DMS53 (cell line): ENCODE data around the gene RNF152.

Experiments used
- DNase-seq: peaks from one replicate; lab custom pipeline; 2025; lab: John Stamatoyannopoulos, UW

The RNF152 gene, protein sequence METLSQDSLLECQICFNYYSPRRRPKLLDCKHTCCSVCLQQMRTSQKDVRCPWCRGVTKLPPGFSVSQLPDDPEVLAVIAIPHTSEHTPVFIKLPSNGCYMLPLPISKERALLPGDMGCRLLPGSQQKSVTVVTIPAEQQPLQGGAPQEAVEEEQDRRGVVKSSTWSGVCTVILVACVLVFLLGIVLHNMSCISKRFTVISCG

DNA sequence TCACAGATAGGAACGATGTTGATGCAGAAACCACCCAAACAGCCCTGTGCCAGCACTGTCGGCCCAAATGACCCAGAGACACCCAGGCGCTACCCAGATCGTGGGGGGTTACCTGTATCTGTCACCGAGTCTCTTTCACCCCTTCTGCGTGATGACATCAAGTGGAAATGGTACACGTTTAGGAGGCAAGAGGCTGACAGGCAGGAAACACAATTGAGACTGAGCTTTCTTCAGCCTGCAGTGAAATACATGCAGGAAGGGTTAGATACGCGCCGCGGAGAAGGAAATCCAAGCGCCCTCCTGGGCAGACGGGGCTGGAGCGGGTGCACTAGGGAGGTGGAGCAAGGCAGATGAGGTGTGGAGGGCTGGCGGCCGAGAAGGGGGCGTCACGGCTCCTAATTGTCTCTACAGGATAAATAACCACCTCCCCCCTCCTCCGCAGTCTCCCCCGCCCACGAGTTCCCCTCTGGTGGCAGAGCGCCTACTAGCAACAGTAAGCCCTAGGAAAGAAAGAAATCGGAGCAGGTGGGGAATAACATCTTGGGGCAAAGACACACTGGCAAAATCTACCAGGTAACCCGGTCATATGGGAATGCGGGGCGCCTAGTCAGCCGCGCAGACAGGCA lies at the start of gene RNF152:
Gene RNF152, minus strand, starts transcription at position 325 of the 626 bp plus-strand sequence. CDS start 76,544 bp downstream, outside the sequence.
- DNase-seq: peak; percentile 70

DNA sequence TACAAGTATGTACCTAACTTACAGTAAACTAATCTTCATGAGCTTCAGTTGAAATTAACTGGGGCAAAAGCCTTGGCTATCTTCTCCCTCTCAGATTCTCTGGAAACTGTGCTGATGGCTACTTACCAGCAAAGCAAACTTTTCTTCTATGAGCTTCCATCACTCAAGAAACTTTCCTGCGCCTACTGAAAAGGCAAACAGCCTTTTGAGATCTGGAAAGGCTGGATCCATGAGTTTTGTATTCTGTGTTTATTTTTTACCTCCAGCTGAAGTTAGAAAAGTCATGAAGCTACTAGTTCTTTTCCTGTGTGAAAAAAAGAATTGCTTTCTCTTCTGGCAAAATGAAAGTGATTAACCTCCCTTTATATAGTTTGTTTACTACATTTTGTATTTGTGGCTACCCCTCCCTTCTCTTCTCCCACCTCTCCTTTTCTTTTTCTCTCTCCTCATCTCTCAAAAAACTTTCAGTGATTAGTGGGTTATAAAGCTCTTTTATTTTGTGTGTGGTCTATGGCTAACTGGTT lies 49.2 kb upstream of the RNF152 start:
- no peak for DNase-seq

DNA sequence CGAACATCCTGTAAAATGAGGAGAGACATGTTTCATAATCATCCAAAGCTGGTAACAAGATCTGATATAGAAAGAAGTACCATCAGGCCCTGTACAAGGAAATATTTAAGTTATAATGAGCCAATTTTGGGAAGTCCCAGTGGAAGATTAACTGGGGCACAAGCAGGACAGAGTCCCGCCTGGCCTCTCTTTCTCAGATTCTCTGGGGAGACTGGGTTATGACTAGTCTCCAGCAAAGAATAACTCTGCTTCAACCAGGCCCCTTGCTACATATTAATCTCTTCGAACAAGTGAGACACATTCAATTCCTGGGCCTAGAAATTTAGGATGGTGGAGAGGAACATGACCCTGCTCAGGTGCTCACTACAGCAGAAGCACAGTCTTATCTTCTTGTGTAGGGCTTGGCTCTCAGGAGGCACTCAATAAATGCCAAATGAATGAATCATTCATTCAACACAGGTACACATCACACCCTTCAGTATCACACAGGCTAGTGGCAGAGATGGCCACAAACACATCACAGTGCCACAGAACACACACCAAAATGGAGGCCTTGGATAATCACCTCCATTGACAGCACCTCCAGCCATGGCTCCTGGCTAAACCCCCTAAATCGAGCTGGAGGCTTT lies 46.4 kb upstream of the RNF152 start:
- peak; percentile 35 for DNase-seq

DNA sequence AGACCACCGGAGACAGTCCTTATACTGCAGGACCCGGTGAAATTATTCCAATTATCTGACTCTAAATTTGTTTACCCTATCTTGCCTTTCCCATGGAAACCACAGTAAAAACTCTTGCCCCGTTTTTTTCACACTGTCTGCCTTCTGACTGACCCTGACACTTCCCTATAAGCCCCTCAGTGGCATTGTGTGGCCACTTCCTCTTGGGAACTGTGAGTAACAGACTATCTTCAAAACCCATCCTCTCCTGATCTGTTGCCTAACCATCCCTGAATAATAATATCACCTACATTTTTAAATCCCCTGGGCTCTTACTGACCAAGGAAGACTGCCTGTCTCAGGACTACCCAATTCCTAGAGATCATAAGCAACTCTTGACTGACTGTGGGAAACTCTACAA lies 42.6 kb upstream of the RNF152 start:
- DNase-seq: no peak

DNA sequence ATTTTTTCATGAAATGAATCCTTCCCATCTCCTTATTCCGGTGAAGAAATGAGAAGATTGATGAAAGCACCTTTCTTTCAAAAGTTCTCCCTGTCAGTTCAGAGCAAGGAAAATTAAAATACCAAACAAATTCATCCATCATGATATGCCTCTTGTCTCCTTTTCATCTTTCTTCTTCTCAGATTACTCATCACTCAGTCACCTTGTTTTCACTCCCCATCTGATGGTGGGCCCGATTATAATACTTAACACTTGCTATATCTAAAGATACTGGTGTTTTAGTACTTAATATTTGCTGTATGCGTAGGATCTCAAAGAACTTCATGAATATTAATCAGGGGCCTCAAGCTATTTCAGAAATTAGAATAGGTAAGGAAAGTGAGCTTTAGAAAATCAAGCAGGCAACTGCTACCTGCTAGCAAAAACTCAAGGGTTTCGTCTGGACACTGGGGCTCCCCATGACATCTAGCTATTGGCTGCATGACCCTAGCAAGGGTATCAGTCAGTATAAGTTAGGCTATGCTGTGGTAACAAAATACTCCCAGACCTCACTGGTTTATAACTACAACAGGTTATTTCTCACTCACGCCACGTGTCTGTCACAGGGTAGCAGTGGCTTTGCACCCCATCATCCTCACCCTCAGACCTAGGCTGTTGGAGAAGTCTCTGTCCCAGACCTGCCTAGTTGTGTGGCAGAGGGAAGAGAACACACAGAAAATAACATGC lies 39.0 kb upstream of the RNF152 start:
- DNase-seq: no peak

DNA sequence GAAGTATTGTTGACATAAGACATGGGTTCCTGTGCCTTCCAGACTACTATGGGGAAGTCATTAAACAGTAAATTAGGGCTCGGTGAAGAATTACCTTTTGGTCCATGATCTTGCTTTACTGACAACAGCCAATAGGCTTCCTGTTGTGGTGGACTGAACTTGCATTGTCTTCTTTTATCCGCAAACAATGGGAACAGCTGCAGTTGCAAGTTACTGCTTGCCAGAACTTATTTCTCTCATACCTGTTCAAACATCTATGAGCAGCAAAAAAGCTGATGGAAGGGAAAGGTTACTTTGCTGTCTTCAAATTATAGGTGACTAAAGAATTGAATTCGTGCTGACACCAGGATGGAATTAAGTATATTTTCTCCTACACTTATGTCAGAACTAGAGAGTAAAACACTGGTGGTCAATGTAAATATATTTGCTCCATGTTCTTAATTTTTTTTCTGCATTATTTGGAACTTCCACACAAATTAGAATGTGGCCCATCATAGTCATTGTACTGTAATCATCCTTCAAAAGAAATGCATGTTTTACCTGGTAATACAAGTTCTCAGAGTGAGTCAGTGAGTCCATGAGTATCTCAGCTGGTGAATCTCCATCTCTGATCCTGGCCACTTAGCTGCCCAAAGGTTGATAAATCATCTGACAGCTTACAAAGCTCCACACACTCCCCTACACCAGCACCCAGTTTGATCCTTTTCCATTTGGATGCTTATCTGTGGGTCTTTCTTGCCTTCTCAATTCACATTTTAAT lies 37.3 kb upstream of the RNF152 start:
- DNase-seq: peak; percentile 31

DNA sequence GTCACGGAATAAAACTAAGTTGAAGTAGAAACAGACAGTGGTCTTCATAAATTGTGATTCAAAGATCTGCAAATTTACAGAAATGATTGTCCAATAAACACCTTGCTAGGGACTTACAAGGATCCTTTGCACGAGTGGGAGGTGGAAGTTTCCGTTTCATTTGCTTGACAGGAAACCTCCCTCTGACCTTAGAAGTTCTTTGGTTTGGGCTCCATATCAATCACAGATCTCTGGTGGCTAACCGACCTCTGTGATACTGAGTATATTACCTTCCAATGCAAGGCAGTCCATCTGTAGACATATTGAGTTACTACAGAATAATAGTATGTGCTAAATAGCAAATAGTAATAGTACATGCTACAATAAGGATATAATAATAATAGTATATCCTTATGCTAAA lies 33.7 kb upstream of the RNF152 start:
- no peak for DNase-seq

DNA sequence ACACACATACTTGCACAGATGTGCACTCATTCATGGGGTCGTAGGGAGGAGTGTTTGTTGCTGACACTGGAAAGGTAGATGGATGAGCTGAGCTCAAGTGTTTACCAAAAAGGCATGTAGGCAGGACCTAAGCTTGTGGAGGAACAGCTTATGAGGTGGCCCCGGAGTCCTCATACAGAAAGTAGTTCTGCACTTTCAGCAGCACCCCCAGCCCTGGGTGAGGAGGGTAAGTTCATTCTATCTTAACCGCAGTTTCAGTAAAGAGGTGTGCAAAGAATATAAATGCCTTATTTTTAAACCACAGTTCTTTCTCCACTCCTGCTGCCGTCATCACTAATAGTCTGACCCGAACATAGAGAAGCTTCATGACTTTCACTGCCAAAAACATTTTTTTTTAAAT lies 31.7 kb upstream of the RNF152 start:
- no peak for DNase-seq

DNA sequence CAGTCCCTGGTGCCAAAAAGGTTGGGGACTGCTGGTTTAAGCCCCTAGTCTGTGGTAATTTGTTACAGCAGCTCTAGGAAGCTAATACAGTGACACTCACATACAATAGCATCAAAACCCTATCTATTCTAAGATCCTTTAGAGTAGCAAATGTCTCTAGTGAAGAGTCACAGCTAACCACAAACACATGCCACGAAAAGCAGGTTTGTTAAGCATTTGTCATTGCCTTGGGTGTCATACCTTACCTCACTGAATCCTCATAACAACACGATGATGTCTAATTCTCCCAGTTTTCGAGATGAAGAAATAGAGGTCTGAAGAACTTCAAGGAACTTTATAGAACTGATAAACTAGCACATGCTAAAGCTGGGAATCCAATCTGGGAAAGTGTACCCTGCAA lies 29.6 kb upstream of the RNF152 start:
- no peak for DNase-seq

DNA sequence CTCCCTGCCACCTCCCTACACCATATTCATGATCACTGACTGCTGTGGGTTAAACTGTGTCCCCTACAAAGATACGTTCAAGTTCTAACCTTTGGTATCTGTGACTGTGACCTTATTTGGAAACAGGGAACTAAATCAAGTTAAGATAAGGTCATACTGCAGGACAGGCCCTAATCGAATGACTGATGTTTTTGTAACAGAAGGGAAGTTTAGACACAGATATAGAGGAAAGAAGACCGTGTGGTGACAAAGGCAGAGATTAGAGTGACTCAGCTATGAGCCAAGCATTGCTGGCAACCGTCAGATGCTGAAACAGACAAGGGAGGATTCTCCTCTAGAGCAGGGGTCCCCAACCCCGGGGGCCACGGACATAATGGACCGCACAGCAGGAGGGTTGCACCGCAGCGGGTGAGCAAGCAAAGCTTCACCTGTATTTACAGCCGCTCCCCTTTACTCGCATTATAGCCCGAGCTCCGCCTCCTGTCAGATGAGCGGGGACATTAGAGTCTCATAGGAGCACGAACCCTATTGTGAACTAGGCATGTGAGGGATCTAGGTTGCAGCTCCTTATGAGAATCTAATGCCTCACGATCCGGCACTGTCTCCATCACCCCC lies 28.9 kb upstream of the RNF152 start:
- DNase-seq: no peak

DNA sequence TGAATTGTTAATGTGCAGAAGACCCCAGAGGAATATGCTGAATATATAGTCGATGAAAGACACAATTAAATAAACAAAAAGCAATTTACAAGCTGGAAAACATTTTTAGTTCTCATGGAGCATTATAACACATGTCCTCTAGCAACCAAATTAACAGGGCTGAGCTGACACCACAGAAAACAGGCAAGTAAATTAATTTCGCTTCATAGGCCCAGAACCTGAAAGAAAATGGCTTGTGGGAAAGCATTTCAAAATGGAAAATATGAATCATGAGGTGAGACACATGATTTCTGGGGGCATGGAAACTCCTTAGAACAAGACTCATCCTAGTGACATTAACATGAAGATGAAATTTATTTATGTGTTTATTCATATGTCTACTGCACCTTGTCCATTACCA lies 25.0 kb upstream of the RNF152 start:
- DNase-seq: no peak

DNA sequence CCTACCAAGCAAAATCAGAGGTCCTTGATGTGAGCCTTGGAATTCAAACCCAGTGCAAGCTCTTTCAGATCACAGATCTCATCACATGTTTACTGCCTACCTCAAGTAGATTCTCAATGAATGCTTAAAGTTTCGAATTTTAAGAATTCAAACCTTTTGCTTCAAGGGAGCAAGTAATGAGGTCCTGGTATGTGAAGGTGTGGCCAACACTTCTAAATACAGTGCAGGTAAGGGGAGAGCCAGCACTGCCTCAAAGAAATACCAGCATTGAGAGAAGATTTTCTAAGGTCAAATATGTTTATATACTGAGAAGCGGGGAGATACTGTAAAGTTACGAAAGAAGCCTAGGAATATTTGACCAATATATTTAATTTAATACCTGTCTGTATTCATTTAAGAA lies 19.7 kb upstream of the RNF152 start:
- no peak for DNase-seq

DNA sequence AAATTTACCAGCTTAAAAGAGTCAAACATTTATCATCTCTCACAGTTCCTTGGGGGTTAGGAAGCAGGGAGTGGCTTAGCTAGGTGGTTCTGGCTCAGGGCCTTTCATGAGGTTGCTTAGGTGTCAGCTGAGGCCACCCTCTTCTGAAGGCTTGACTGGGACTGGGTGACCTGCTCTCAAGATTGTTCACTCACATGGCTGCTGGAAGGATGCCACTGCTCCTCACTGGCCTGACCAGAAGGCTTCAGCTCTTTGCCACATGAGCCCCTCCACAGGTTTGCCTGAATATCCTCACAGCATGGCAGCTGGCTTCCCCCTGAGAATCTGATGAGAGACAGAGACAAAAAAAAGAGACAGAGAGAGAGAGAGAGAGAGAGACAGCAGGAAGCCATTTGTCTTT lies 17.3 kb upstream of the RNF152 start:
- no peak for DNase-seq

DNA sequence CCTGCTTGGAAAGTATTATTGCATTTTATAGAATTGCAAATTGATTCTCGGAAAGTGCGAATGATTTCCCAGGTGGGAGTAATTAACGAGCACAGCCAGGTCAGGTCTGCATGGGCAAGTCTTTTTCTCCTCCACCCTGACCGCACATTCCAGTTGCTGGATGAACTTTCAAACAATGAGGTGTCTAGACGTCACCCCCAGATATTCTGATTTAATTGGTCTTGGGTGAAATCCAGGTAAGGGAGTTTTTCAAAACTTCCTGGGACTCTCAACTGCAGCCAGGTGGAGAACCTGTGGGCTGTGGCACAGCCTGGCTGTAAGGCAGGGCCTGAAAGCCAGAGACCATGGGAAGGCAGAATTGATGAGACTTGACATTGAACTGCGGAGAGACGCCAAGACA lies 15.9 kb upstream of the RNF152 start:
- DNase-seq: no peak

DNA sequence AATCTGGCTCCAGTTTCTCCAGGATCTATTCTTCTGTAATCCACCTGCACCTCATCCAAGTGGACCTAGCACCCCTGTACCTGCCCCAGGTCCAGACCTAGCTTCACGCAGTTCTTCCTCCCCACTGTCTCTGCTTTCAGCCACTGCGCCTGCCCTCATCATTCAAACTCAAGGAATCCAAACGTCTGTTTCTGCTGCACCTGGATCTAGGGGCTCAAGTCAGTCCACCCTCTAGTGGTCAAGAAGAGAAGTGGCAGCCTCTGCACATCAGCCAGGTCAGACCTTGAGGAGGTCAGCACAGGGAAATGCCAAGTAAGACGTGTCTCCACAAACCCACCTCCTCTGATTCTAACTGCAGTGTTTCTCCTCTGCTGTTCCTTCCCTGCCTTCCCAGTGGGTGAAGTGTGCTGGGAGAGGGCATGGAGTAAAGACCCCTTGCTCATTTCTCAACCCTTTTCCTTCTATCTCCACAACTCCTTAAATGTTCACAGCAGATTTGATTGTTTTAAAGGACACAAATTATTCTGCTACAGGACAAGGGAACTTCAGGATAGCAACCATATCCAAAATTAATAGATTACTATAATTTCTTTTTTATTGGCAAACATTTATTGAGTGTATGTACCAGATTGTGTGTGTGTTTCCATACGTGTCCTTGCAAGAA lies 8.6 kb upstream of the RNF152 start:
- DNase-seq: peak; percentile 88

DNA sequence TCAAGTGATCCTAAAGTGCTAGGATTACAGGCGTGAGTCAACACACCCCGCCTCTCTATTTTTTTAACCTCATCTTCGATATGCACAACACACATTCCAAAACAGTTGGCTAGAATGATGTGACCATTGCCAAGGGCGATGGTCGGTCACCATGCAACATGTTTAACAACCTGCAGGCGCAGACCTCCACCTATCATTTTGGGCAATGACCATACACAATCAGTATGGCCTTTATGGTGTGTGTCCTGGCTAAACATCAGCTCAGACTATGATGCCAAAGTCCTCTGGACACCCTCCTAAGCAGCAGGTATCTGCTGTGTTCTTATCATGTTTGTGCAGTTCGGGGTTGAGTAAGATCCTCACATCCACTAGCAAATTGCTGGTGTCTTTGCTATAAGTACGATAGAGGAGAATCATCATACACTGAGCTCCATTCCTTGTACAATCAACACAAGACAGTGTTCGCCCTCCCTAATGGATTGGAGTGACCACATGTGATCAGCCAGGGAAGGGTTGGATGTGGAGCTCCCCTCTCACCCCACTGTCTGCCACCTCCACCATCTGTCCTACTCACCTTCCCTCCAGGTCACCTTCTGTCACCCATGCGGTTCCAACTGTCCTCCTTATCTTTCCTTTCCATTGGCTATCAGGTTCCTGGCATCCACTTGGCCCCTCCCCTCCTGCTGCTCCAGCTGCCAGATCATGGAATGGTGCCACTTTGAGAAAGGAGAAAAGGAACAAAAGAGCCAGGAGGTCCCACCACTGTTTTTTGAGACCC lies 7.9 kb upstream of the RNF152 start:
- DNase-seq: peak; percentile 34

DNA sequence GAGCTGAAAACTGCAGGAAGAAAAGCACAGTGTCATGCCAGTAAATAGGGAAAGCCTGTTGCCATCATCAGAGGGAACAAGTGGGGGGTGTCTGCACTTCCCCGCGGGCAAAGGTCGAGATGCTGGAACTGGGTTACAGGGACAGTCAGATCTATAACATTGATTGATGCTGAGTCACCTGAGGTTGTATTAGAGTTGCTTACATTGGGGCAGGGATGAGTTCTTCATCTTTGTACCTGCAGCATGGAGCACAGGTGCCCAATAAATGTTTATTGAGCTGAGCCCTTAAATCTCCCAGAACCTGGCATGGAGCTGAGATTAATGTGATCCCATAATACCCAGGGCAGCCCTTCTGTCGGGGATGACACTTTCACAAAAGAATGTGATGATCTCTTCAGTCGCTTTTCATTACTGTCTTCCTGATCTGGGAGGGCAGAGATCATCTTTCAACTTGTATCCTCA lies 5.9 kb upstream of the RNF152 start:
- DNase-seq: peak; percentile 74

DNA sequence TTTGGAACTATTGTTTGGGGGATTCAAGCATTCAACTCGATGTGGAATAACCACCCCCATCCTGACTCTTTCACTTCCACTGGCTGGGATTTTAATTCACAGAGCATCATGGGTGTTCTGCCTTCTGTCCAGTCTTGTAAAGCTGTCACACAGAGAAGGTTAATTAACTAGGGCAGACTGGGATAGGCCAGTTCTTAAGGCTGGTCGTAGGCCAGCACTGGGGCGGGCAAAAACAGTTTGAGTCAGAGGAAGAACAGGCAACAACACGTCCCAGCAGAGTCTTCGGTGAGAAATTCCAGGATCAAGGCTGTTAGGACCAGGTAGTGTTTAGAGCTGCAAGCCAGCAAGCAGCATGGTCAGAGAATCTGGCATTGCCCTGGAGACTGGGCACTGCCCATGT lies 4.0 kb upstream of the RNF152 start:
- no peak for DNase-seq

DNA sequence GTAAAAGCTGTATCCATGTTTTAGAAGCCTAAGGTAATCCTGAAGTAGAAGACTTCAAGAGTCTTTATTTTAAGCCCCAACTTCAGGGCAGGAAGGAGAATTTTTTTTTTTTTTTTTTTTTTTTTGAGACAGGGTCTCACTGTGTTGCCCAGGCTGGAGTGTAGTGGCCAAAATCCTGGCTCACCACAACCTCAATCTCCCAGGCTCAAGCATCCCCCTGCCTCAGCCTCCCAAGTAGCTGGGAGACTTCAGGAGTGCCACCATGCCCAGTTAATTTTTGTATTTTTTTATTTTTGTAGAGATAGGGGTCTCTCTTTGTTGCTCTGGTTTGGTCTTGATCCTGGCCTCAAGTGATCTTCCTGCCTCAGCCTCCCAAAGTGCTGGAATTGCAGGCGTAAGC lies 3.3 kb upstream of the RNF152 start:
- no peak for DNase-seq
